Activated T-cell treated with anti-CD3 and anti-CD28 coated beads for 24 hours (primary cell): ENCODE data around the gene CALN1.

Source experiments
- DNase-seq: peaks from one replicate; pipeline ENCODE4 v3.0.0-alpha.2; 2020; ENCODE audit warnings: low read depth

Gene CALN1

DNA sequence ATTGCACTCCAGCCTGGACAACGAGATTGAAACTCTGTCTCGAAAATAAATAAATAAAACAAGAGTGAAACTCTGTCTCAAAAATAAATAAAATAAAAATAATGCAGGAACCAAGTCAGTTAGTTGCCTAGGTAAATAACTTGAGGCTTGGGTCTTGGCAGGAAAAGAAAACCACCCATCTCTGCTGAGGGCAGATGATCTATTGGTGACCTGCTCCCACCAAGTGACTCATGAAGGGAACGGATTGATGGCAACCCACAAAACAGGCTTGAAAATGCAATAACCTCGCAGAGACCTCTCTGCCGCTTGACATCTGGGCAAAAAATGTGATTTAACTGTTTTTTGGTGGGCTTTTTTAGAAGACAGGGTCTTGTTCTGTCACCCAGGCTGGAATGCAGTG is 86.6 kb downstream of the CALN1 start:
- no peak for DNase-seq

DNA sequence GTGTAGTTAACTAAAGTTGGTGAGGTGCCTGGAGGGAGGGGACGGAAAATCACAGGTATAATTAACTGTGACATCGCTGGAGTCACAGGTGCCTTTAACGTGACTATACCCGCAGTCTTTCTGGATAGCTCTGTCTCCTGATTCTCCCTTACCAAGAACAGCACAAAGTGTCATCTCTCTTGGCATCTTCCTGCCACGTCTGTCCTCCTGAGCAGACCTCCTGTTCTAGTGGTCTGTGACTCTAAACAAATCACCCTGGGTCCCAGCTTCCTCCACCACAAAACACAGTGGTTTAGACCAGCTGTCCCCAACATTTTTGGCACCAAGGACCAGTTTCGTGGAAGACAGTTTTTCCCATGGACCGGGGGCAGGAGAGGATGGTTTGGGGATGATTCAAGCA is 90.5 kb downstream of the CALN1 start:
- no peak for DNase-seq

DNA sequence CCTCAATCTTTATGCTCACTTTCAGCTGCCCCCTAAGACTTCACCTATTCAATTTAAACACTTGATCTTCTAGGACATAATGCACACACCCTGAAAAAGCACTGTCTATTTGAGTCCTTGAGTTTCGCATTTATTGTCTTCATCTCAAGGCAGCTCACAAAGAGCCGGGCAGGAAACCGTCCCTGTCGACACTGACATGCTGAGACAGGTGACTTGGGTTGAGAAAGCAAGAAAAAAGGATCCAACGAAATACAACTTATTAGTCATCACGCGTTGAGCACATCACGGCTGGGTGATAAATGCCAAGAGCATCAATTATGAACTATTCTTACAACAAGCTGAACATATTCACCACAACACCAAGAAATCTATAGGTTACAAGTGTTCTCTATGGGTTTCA is 91.1 kb downstream of the CALN1 start:
- no peak for DNase-seq

DNA sequence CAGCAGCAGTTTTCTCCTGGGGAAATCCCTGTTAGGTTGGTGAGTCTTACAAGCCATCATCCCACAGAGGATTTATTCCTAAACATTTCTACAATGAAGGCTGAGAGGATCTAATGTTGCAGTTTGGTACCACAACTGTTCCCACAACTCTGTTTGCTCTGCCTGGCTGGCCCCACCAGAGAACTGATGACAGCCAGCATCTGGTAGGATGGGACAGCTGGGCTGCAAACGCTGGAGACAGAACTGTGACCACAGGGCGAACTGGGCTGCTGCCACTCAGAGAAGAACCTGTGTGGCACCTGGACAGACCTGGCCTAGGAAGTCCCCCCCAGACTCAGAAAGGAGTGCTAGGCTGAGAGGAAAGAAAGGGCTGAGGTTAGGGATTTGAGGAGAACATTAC is 94.8 kb downstream of the CALN1 start:
- no peak for DNase-seq

DNA sequence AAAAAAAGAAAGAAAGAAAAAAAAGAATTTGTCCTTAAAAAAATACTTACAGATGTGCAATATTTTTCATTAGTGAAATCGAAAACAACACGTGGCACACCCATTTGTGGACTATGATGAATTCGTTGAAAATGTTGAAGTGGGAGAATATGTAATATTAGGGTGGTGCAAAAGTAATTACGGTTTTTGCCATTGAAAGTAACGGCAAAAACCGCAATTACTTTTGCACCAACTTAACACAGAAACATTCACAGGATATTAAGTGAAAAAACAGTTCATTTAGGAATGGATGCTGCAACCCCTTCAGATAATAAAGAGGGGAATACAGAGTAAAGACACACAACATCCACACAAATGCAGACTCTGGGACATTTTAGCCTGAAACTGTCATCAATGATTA is 96.0 kb downstream of the CALN1 start:
- DNase-seq, result no peak

DNA sequence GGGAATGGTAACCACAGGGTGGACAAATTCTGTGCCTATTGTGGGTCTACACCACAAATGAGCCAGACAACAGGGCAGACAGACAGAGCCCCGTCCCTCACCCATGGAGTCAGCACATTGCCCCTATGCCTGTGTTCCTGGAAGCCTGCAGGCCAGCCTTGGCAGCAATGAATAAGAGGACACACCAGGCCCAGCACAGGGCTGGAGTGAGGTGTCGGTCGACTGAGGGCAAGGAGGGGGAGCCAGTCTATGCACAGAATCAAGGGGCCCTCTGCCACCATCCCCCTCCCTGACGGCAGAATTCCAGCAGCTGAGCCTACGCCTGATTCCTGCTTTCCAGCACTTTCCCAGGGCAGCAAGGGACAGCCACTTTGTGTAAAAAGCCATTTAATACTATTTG is 98.2 kb downstream of the CALN1 start:
- DNase-seq, result no peak

DNA sequence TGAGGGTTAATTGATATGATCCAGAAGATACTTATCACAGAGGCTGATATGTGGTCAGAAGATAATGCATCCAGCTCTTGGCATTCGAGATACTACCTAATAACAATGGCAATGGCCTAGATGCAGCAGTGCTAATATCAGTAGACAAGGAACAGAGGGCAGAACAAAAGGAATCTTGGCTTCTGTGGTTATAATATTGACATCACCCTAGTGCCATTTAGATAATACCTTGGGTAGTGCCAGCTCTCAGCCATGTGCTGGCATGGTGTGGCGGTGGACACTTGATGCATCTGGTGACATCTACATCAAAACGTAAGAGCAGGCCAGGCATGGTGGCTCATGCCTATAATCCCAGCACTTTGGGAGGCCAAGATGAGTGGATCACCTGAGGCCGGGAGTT is 101.8 kb downstream of the CALN1 start:
- no peak for DNase-seq

DNA sequence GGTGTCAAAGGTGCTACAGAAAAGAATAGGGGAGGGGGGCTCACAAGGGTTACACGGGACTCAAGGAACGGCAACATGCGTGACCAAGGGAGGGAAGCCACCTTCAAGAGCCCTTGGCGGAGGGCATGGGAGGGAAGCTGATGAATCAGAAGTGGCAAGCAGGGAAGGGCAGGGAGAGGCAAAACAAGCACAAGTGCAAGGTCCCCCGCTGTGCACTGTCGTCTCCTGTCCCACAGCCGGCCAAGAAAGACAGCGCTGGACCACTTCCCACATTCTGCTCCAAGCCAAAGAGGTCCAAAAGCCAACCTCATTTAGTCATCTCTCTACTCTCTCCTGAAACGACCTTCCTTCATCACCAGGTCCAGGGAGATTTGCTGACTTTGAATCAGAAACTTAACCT is 102.7 kb downstream of the CALN1 start:
- DNase-seq, result no peak

DNA sequence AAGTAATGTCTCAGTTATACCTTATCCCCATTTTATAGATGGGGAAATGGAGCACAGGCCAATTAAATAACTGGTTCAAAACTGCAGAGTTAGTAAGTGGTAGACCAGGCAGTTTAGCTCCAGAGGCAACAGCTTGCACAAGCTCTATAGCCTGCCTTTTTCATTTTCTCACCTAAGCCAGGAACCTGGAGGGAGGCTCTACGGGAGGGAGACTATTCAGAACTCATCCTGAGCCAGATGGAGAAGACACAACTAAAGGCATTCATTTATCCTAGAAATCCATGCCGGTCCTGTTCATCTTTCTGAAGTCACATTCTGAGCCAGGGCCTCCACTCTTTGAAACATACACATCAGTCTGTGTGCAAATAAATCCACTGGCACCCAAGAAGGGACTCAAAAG is 103.2 kb downstream of the CALN1 start:
- no peak for DNase-seq

DNA sequence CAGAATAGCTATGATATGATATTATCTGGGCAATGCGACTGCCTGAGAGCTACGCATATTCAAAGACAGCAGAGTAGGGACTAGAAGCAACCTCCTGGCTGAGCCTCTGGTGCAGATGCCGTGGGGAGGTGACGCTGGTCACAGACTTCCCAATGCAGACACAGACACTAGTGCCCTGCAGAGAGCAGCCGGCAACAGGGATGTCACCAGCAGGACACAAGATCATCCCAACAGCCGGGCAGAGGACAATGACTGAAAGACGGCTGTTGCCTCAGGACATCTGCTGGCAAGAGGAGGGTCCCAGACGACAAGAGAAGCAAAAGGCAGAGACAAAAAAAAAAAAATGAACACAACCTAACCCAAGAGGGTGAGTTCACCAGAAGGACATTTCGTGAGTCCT is 104.6 kb downstream of the CALN1 start:
- no peak for DNase-seq

DNA sequence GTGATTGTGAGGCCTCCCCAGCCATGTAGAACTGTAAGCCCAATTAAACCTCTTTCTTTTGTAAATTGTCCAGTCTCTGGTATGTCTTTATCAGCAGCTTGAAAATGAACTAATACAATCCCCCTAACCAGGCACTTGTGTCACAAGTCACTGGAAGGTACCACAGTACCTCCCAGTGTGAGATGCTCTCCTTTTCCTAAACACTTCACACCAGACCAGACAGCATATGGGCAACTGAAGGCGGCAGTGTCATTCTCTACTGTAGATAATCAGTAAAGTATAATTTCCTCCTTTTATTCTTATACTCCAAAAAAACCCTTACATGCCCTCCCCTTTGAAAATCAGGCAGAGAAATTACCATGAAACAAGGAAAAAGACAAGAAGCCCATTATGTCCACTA is 113.2 kb downstream of the CALN1 start:
- DNase-seq, result no peak

DNA sequence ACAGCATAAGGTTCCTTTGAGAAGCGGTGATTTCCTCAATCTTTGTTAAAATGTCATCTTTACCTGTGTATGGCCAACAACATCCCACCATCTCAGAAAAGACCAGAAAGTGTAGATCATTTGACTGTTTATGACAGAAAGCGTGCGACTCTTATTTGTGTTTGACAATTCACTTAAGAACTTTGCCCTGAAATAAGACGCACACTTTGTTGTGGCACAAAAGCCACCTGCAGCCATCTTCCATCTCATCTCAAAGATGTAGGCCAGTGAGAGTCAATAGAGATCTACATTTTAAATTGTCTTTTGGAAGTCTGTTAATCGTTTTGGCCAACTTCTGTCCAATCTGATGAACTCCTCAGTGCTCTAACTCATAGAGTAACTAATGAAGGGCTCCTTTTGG is 114.0 kb downstream of the CALN1 start:
- no peak for DNase-seq

DNA sequence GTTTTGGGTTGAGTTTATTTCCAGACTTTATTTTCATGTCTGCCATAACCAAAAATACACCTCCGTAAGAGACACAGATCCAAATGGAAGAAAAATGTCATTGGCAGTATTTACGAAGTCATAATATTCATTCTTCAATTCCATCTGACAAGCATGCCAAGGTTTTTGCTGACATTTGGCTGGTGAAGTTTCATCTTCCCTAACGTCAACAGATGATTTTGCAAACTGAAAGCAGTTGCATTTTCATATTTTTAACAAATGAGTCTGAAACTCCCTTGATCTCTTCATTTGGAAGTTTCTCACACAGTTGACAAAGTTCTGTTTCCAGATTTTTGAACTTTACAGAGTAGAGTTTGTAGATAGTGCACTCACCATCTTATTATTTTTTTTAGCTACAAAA is 114.5 kb downstream of the CALN1 start:
- DNase-seq, result no peak

DNA sequence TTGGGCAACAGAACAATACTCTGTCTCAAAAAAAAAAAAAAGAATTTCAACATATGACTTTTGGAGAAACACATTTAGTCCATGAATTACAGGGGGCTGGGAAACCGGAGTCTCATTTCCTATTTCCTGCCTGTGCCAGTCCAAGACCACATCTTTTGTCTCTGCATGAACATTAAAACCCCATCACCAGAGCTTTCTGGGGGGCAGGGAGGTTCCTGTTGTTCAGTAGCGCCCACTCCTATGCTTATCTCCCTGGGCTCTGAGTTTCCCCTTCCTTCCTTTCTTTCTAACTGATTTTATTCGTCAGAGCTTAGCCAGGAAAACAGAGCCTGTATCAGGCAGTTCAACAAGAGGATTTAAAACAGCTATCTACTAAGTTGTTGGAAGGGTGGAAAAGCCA is 119.3 kb downstream of the CALN1 start:
- no peak for DNase-seq

DNA sequence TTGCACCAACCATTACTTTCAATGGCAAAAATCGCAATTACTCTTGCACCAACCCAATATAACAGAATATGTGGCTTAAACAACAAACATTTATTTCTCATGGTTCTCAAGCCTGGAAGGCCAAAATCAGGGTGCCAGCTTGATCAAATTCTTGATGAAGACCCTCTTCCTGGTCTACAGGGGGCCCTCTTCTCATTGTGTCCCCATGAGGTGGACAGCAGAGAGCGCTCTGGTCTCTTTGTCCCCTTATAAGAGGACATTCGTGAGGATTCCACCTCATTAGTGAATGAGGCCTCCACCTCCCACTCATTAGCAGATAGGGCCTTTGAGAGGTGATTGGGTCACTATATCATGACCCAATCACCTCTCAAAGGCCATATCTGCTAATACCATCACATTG is 120.0 kb downstream of the CALN1 start:
- no peak for DNase-seq

DNA sequence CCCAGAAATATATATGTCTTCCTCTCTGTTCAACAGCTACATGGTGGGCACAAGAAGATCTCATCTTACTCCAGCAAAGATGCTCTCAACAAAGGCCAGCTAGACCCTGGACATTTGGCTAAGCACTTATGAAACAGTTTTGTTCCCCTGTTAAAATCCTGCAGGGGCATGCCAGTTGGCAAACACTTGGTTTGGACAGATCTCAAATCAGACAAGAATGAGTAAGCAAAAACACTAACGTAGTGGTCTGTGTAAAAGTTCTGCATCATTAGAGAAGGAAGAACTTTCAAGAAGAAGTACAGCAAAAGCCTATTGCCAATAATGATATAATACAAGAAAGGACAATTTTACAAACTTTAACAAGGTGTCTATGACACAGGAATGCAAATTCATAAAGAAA is 125.6 kb downstream of the CALN1 start:
- DNase-seq, result no peak

DNA sequence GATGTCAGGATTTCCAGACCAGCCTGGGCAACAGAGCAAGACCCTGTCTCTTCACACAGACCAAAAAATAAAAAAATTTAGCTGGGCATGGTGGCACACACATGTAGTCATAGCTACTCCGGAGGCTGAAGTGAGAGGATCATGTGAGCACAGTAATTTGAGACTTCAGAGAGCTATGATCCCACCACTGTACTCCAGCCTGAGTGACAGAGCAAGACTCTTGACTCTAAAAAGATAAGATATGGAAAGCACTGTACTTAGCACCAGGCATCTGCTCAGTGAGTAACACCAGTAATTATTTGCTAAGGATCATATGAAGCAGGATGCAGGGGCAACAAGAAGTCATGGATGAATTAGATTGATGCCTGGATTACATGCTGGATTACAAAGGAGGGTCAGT is 128.8 kb downstream of the CALN1 start:
- DNase-seq, result no peak

DNA sequence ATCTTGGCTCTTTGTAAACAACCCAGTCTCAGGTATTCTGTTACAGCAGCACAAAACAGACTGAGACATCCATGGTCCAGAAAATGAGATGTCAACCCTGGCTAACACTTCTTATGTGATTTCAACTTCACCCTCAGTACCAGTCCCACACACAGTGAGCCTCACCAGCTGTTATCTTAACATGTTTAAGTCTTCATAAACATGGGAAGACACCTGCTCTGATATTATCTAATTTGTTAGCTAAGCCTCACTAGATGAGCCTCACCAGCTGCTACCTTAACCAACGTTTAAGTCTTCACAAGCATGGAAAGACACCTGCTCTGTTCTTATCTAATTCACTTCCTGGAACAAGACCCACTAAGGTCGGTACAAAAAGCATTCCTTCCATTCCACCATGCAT is 130.8 kb downstream of the CALN1 start:
- DNase-seq, result no peak

DNA sequence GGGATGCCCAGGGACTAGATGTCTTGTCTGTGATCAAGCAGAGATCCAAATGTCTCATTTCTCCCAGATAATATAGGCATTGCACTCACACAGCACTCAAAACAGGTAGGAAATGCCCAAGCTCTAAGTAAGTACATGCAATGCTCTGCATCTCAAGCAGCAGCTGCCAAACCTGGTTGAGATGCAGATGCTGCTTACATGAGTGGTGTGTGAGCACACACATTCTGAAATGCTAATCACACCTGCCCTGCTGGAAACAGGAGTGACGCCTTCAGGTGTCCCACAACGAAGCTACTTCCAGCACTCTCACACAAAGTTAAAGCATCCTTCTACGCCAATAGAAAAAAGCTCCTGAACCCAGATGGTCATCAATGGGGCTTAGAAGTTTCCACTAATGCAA is 132.9 kb downstream of the CALN1 start:
- no peak for DNase-seq

DNA sequence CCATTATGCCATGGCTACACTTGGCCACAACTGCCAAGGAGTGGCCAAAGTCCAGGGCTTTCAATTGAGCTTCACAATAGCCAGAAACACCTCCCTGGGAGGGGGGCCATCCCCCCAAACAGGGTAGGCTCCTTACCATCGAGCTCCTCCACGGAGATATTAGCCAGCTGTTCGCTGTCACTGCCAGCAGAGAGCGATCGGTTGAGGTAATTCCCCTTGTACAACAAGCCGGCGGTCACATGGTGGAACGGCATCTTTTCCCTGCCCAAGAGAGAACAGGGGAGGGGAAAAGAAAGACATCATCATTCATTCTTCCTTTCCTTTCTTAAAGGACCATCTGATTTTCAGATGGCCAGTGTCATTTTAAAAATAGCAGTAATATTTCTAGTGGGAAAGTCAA is 133.6 kb downstream of the CALN1 start:
- DNase-seq, result no peak

DNA sequence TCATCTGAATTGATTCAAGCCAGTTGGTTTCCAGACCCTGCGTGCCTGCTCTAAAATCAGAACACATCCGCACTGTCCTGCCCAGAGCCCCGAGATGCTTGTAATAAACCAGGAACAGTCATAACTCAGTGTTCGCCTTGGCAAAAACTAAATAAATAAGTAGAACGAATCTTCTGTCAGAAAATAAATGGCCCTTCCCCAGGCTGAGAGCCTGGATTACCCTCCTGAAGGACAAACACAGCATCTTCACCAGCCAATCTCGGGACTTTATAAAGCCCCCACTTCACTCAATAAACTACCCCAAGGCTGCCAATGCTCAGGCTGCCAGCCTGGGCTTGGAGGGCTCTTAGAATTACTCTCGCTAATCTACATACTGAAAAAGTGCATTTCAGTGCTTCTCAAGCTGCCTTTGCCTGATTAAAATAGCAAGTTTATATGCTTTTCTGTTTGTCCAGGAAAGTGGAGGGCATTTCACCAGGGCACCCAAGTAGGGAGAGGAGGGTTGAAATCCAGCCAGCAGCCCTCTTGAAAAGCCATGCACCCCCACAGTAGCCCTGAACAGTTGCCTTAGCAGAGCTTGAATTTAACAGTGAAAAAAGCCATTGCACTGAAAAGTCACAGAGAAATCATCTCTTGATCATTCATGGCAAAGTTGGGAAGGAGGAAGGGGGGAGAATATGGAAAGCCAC is 136.6 kb downstream of the CALN1 start:
- DNase-seq, result no peak

DNA sequence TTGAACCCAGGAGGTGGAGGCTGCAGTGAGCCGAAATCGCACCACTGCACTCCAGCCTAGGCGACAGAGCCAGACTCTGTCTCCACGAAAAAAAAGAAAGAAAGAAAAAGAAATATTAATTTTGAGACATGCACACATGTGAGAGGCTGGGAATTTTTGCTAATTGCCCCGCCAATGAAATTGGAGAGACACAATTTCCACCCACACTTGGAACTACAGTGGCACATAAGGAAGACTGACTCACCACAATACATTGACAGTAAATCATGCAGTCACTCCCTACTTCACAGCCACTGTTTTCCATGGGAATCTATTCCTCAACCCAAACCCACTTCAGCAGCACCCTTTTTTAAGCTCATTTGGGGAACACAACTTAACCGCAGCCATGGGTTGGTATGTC is 139.7 kb downstream of the CALN1 start:
- DNase-seq, result no peak

DNA sequence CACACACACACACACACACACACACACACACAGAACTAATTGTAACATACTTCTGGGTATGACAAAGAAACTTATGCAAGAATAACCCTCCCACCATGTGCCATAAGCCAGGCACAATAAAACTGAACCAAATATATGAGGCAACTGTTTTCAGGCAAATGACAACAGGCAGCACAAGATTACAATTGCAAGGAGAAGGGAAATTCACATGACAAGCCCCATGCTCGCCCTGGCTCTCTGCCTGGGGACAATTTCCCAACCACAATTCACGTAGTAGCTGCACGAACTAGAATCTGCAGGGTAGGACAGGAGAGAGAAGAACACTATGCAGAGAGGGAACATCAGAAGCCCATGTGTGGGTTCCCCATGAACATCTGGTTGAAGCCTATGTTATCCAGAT is 143.3 kb downstream of the CALN1 start:
- DNase-seq, result no peak

DNA sequence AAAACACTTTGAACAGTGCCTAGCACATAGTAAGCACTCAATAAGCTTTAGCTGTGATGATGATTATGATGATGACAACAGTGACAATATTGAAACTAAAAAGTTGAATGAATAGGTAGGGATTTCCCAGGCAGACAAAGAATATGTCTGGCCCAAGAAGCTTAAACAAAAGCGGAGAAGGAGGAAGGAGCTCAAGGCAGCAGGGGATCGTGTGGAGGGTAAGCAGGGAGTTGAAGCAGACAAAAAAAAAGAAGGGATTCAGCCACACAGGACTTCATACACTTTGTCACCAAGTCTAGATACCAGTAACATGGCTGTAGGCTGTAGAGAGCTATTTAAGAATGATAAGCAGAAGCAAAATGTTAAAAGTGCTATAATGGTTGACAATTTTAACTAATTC is 144.0 kb downstream of the CALN1 start:
- DNase-seq, result no peak

DNA sequence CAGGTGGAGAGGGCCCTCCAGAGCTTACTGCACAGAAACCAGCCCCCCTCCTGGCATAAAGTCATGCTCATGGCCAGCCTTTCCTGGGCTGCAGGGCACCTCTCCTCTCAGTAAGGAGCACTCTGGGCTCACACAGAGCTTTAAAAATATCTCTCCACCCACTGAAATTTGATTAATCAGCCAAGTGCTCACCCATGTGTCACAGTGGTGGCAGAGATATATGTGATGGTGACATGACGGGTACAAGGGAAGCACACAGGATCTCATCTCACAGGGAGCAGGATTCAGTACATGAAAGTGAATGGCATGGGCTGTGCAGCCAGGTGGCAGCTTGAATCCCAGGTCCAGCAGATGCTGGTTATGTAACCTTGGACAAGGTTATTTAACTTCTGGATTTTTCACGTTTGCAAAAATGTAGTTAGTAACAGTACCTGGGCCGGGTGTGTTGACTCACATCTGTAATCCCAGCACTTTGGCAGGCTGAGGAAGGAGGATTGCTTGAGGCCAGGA is 144.8 kb downstream of the CALN1 start:
- DNase-seq, result no peak
